ENCODE results near the gene EML6. TPM values are rescaled to one million over a fixed set of nuclear protein-coding genes. Genes with fewer than 3 reads are reported as not detected.

Gene EML6
- total and polyA plus RNA-seq, 5 donors from 2014 or later = 0.06 to 0.59 (median 0.33) TPM; not detected in 1

- Histone ChIP-seq H3K27ac (ENCODE audit: insufficient read depth, low read length, poor library complexity, severe bottlenecking) (no peak overlapping the region), H3K9me3 (ENCODE audit: control insufficient read depth in 2 of 2, low read length in 2 of 2) (no peaks in the 10 kb centered on the region), H3K27me3 (ENCODE audit: control insufficient read depth, insufficient read depth, low read length) (peaks cover 13% of the 10 kb centered on the region), H3K36me3 (ENCODE audit: control insufficient read depth, insufficient read depth, low read length) (no peaks in the 10 kb centered on the region), H3K4me1 (ENCODE audit: control insufficient read depth, insufficient read depth, low read length, poor library complexity, severe bottlenecking) (no peaks in the 10 kb centered on the region), H3K4me3 (ENCODE audit: low read depth, low read length) (no peak overlapping the region)
- Mint-ChIP-seq H3K27me3 (peaks cover 12% of the 10 kb centered on the region), H3K4me1 (peaks cover 0 to 8% (median 2%) of the 10 kb centered on the region in 4 donors), H3K4me3 (no peak overlapping the region), H3K27ac (no peak overlapping the region), H3K36me3 (no peaks in the 10 kb centered on the region), H3K9me3 (peaks cover 0 to 5% (median 4%) of the 10 kb centered on the region in 7 donors)
- DNase-seq (no peak), ATAC-seq (ENCODE audit: low read depth in 2 of 2) (no peak)
Measured at GRCh38 chr2:54808661-54809060, 85.2 kb downstream of the EML6 start.

DNA sequence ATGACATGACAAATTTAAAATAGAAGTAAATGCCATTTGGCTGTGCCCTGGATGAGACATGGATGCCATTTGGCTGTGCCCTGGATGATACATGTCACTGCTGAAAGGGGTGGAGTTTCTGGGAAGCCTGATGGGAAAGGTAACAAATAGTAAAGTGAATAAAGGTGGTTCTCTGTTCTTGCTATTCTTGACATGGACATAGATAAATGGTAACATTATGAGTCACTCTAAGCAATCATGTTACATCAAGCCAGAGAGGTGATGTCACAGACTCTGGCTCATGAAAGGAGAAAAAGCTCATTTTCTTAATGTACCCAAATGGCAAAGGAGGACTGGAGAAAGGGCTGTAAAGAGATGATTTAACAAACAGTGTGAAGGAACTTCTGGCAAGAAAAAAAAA is 86.4 kb downstream of the EML6 start:
- Mint-ChIP-seq H3K4me3 (no peak overlapping the region), H3K27me3 (peaks cover 6% of the 10 kb centered on the region), H3K27ac (no peak overlapping the region), H3K9me3 (peaks cover 0 to 5% (median 4%) of the 10 kb centered on the region in 7 donors), H3K36me3 (no peaks in the 10 kb centered on the region), H3K4me1 (peaks cover 0 to 4% (median 0%) of the 10 kb centered on the region in 4 donors)
- Histone ChIP-seq H3K4me3 (ENCODE audit: low read depth, low read length) (no peak overlapping the region), H3K27ac (ENCODE audit: insufficient read depth, low read length, poor library complexity, severe bottlenecking) (no peak overlapping the region), H3K9me3 (ENCODE audit: control insufficient read depth in 2 of 2, low read length in 2 of 2) (no peaks in the 10 kb centered on the region), H3K36me3 (ENCODE audit: control insufficient read depth, insufficient read depth, low read length) (no peaks in the 10 kb centered on the region), H3K4me1 (ENCODE audit: control insufficient read depth, insufficient read depth, low read length, poor library complexity, severe bottlenecking) (no peaks in the 10 kb centered on the region), H3K27me3 (ENCODE audit: control insufficient read depth, insufficient read depth, low read length) (peaks cover 16% of the 10 kb centered on the region)
- ATAC-seq (ENCODE audit: low read depth in 2 of 2) (no peak), DNase-seq (no peak)

- Mint-ChIP-seq H3K9me3 (peaks cover 0 to 5% (median 4%) of the 10 kb centered on the region in 7 donors), H3K27me3 (peaks cover 6% of the 10 kb centered on the region), H3K27ac (no peak overlapping the region), H3K4me3 (no peak overlapping the region), H3K36me3 (no peaks in the 10 kb centered on the region), H3K4me1 (peaks cover 0 to 4% (median 0%) of the 10 kb centered on the region in 4 donors)
- no peak overlapping the region for H3K27ac ChIP-seq (ENCODE audit: insufficient read depth, low read length, poor library complexity, severe bottlenecking)
- no peaks in the 10 kb centered on the region for H3K9me3 ChIP-seq (ENCODE audit: control insufficient read depth in 2 of 2, low read length in 2 of 2)
- no peak for ATAC-seq (ENCODE audit: low read depth in 2 of 2)
- no peak for DNase-seq
- H3K27me3 ChIP-seq (ENCODE audit: control insufficient read depth, insufficient read depth, low read length) = peaks cover 16% of the 10 kb centered on the region
- H3K4me1 ChIP-seq (ENCODE audit: control insufficient read depth, insufficient read depth, low read length, poor library complexity, severe bottlenecking) = no peaks in the 10 kb centered on the region
- H3K36me3 ChIP-seq (ENCODE audit: control insufficient read depth, insufficient read depth, low read length) = no peaks in the 10 kb centered on the region
- no peak overlapping the region for H3K4me3 ChIP-seq (ENCODE audit: low read depth, low read length)
Measured at GRCh38 chr2:54810246-54810645, 86.8 kb downstream of the EML6 start.

- no peak for ATAC-seq (ENCODE audit: low read depth in 2 of 2)
- no peaks in the 10 kb centered on the region for H3K4me1 ChIP-seq (ENCODE audit: control insufficient read depth, insufficient read depth, low read length, poor library complexity, severe bottlenecking)
- no peaks in the 10 kb centered on the region for H3K4me1 Mint-ChIP-seq
- H3K36me3 Mint-ChIP-seq = no peaks in the 10 kb centered on the region
- no peak overlapping the region for H3K27ac ChIP-seq (ENCODE audit: insufficient read depth, low read length, poor library complexity, severe bottlenecking)
- DNase-seq = no peak
- H3K27ac Mint-ChIP-seq = no peak overlapping the region
- H3K27me3 Mint-ChIP-seq = peaks cover 6% of the 10 kb centered on the region
- no peak overlapping the region for H3K4me3 Mint-ChIP-seq
- no peak overlapping the region for H3K4me3 ChIP-seq (ENCODE audit: low read depth, low read length)
- no peaks in the 10 kb centered on the region for H3K9me3 ChIP-seq (ENCODE audit: control insufficient read depth in 2 of 2, low read length in 2 of 2)
- H3K27me3 ChIP-seq (ENCODE audit: control insufficient read depth, insufficient read depth, low read length) = peaks cover 8% of the 10 kb centered on the region
- no peaks in the 10 kb centered on the region for H3K36me3 ChIP-seq (ENCODE audit: control insufficient read depth, insufficient read depth, low read length)
- peaks cover 0 to 3% (median 0%) of the 10 kb centered on the region in 7 donors for H3K9me3 Mint-ChIP-seq
Measured at GRCh38 chr2:54813584-54813983, 90.1 kb downstream of the EML6 start.

DNA sequence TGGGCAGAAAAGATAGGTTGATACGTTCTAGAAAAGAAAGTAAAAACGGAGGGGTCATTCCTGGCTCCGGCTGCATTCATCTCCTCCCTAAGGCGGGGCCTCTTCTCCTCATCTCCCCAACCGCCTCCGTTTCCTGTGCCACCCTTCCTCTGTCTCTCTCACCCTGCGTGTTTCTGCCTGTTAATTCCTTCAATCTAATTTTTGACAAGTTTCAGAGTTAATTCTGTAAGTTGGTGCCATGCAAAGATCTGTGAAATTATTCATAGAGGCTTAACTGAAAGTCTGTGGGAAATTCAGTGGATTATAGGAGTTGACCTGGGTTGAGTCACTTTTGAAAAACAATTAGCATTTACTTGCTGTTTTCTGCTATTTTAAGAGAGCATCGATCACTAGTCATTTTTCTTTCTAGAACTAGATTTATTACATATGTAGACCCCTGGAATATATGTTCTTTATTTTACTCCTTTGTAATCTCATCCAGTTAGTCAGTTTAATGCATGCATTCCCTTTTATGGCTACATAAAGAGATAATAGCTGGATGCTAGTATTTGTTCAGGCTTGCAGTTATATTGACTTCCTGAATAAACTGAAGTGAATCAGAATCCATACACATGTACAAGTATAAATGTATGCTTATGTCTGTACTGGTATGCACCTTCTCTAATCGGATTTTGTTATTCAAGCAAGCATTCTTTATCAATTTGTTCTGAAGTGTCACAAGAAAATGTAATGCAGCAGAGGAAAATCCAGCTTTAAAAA is 91.1 kb downstream of the EML6 start:
- Histone ChIP-seq H3K4me1 (ENCODE audit: control insufficient read depth, insufficient read depth, low read length, poor library complexity, severe bottlenecking) (no peaks in the 10 kb centered on the region), H3K9me3 (ENCODE audit: control insufficient read depth in 2 of 2, low read length in 2 of 2) (no peaks in the 10 kb centered on the region), H3K27me3 (ENCODE audit: control insufficient read depth, insufficient read depth, low read length) (peaks cover 4% of the 10 kb centered on the region), H3K27ac (ENCODE audit: insufficient read depth, low read length, poor library complexity, severe bottlenecking) (no peak overlapping the region), H3K36me3 (ENCODE audit: control insufficient read depth, insufficient read depth, low read length) (no peaks in the 10 kb centered on the region), H3K4me3 (ENCODE audit: low read depth, low read length) (no peak overlapping the region)
- Mint-ChIP-seq H3K27me3 (peaks cover 6% of the 10 kb centered on the region), H3K4me1 (no peaks in the 10 kb centered on the region), H3K4me3 (no peak overlapping the region), H3K36me3 (no peaks in the 10 kb centered on the region), H3K9me3 (peaks cover 0 to 3% (median 0%) of the 10 kb centered on the region in 7 donors), H3K27ac (no peak overlapping the region)
- DNase-seq (no peak), ATAC-seq (ENCODE audit: low read depth in 2 of 2) (no peak)

DNA sequence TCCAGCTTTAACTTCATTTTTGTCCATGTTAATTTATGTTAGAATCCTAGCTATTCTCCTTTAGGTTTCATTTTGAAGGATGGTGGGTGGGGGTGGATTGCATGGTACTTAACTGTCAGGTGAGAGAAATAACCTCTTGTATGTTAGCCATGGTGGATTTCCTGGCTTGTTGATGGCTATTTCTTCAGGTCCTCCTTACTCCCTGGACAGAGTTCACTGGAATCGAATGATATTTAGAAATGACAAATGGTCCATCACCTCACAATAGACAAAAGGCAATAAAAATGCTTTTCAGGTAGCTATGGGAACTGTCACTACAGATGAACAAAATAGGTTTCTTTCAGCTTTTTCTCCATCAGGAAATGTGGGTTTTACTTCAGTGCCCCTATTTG is 91.7 kb downstream of the EML6 start:
- Histone ChIP-seq H3K27ac (ENCODE audit: insufficient read depth, low read length, poor library complexity, severe bottlenecking) (no peak overlapping the region), H3K36me3 (ENCODE audit: control insufficient read depth, insufficient read depth, low read length) (no peaks in the 10 kb centered on the region), H3K4me1 (ENCODE audit: control insufficient read depth, insufficient read depth, low read length, poor library complexity, severe bottlenecking) (no peaks in the 10 kb centered on the region), H3K27me3 (ENCODE audit: control insufficient read depth, insufficient read depth, low read length) (peaks cover 4% of the 10 kb centered on the region), H3K4me3 (ENCODE audit: low read depth, low read length) (no peak overlapping the region), H3K9me3 (ENCODE audit: control insufficient read depth in 2 of 2, low read length in 2 of 2) (no peaks in the 10 kb centered on the region)
- ATAC-seq (ENCODE audit: low read depth in 2 of 2) (no peak), DNase-seq (no peak)
- no peak overlapping the region for H3K4me3 Mint-ChIP-seq
- H3K27me3 Mint-ChIP-seq = peaks cover 6% of the 10 kb centered on the region
- H3K9me3 Mint-ChIP-seq = peaks cover 0 to 3% (median 0%) of the 10 kb centered on the region in 7 donors
- no peaks in the 10 kb centered on the region for H3K36me3 Mint-ChIP-seq
- H3K27ac Mint-ChIP-seq = no peak overlapping the region
- H3K4me1 Mint-ChIP-seq = no peaks in the 10 kb centered on the region

DNA sequence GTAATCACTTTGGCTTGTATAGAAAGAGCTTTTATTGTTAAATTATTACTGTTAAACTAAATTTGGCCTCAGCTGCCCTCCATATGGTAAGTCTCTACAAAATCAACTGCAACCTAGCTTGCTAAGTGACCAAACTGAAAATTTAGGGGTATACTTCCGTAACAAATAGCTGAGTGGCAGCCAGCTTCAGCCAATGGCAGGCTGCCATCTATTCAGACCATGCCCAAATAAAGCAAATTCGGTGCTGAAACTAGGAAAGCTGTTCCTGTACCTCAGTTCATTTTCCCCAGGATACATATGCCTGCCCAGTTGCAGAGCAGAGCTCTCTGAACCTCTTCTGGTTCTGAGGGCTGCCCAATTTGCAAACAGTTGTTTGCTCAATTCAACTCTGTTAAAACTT is 94.8 kb downstream of the EML6 start:
- no peaks in the 10 kb centered on the region for H3K9me3 ChIP-seq (ENCODE audit: control insufficient read depth in 2 of 2, low read length in 2 of 2)
- no peaks in the 10 kb centered on the region for H3K4me1 ChIP-seq (ENCODE audit: control insufficient read depth, insufficient read depth, low read length, poor library complexity, severe bottlenecking)
- peaks cover 5% of the 10 kb centered on the region for H3K27me3 ChIP-seq (ENCODE audit: control insufficient read depth, insufficient read depth, low read length)
- Mint-ChIP-seq H3K4me3 (no peak overlapping the region), H3K9me3 (no peaks in the 10 kb centered on the region), H3K36me3 (no peaks in the 10 kb centered on the region), H3K4me1 (no peaks in the 10 kb centered on the region), H3K27me3 (peaks cover 19% of the 10 kb centered on the region), H3K27ac (no peak overlapping the region)
- no peaks in the 10 kb centered on the region for H3K36me3 ChIP-seq (ENCODE audit: control insufficient read depth, insufficient read depth, low read length)
- no peak overlapping the region for H3K27ac ChIP-seq (ENCODE audit: insufficient read depth, low read length, poor library complexity, severe bottlenecking)
- ATAC-seq (ENCODE audit: low read depth in 2 of 2) (no peak), DNase-seq (no peak)
- H3K4me3 ChIP-seq (ENCODE audit: low read depth, low read length) = no peak overlapping the region

GRCh38 chr2:54820558-54820957 is 97.1 kb downstream of the EML6 start:
- H3K4me3 Mint-ChIP-seq = no peak overlapping the region
- no peaks in the 10 kb centered on the region for H3K9me3 Mint-ChIP-seq
- no peak overlapping the region for H3K4me3 ChIP-seq (ENCODE audit: low read depth, low read length)
- no peaks in the 10 kb centered on the region for H3K4me1 Mint-ChIP-seq
- no peak overlapping the region for H3K27ac Mint-ChIP-seq
- H3K36me3 ChIP-seq (ENCODE audit: control insufficient read depth, insufficient read depth, low read length) = no peaks in the 10 kb centered on the region
- H3K27me3 ChIP-seq (ENCODE audit: control insufficient read depth, insufficient read depth, low read length) = peaks cover 6% of the 10 kb centered on the region
- no peak for DNase-seq
- no peaks in the 10 kb centered on the region for H3K36me3 Mint-ChIP-seq
- no peaks in the 10 kb centered on the region for H3K4me1 ChIP-seq (ENCODE audit: control insufficient read depth, insufficient read depth, low read length, poor library complexity, severe bottlenecking)
- H3K27me3 Mint-ChIP-seq = peaks cover 20% of the 10 kb centered on the region
- no peak overlapping the region for H3K27ac ChIP-seq (ENCODE audit: insufficient read depth, low read length, poor library complexity, severe bottlenecking)
- ATAC-seq (ENCODE audit: low read depth in 2 of 2) = no peak
- no peaks in the 10 kb centered on the region for H3K9me3 ChIP-seq (ENCODE audit: control insufficient read depth in 2 of 2, low read length in 2 of 2)
